Epithelial cell of umbilical artery (primary cell): ENCODE measurements around the gene TMUB1. TPM values are rescaled to one million over a fixed set of nuclear protein-coding genes. Genes with fewer than 3 reads are reported as not detected.

ENCODE experiments used
- total RNA-seq: library from RNA; depleted of rRNA; stranded (reverse); fragments of >200 nt; gene quantifications from 2 replicates; pipeline ENCODE4 v1.2.3, GENCODE V29; 2014

TMUB1 gene, protein sequence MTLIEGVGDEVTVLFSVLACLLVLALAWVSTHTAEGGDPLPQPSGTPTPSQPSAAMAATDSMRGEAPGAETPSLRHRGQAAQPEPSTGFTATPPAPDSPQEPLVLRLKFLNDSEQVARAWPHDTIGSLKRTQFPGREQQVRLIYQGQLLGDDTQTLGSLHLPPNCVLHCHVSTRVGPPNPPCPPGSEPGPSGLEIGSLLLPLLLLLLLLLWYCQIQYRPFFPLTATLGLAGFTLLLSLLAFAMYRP
- total RNA-seq: 14.1 and 20.1 TPM in 2 replicates

GRCh38 chr7:151083071-151083823 is at the start of gene TMUB1:
TSS of gene TMUB1 (minus strand) at chr7:151083493. CDS start at chr7:151082563, 930 bp downstream.

GRCh38 chr7:151085691-151086620 is 2.7 kb upstream of the TMUB1 start, which contains the start of gene AGAP3:
TSS of gene AGAP3 (plus strand) at chr7:151086475. CDS start at chr7:151086742, 267 bp downstream.

GRCh38 chr7:151080522-151081169 is 2.6 kb downstream of the TMUB1 start, which contains the start of gene FASTK:
TSS of gene FASTK (minus strand) at chr7:151080809. CDS start at chr7:151080766, 43 bp downstream.

DNA sequence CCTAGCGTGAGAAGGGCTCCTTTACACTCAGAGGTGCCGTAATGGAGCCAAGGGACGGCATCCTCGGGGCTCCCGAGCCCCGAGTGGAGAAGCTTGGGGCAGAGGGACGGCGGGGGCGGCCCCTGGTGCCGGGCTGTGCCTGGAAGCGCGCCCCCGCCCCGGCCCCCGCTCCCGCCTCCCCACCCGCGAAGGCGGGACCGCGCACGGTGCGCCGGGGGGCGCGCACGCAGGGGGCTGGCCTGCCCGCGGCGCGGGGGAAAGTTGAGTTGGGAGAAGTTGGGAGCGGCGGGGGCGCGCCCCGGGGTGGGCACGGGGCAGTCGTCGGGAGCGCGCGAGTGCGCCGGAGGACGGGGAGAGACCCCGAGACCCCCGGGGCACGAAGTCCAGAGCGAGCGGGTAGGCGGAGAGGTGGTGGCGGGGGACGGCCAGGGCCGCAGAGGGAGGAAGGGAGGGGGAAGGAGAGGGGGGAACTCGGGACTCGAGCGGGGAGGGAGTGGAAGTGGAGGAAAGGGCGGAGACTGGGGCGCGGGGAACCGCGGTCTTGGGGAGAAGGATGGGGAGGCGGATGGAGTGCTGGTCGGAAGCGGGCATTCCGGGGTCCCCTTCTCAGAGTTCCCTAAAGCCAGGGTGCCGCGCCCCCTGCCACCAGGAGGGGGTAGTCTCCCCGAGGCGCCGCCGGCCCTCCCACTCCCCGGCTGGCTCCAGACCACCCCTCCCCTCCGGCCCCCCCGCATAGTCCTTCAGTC is 23.8 kb downstream of the TMUB1 start, which contains the start of gene SLC4A2:
Gene SLC4A2 (plus strand): TSS at position 223 of the 746 bp plus-strand sequence. CDS start 2,399 bp downstream, outside the sequence.

DNA sequence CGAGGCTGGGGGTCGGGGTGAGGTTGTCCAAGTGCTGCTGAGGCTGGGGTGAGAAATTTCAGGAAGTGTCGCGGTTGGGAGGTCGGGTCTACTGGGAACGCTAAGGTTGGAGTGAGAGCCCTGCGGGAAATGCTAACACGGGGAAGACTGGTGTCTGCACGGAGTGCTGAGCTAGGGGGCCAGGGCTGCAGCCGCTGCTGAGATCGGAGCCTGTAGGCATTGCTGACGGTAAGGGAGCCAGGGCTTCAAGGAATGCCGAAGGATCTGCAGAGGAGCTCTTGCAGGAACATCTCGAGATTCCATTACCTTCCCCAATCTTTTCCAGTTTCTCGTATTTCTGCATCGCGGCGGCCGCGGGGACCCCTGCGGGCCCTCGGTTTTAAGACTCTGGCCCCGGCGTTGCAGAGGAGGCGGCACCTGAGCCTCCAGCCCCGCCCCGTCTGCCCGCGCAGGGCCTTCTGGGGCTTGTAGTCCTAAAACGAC is 25.7 kb downstream of the TMUB1 start, which contains the start of gene CDK5:
Gene CDK5 (minus strand): TSS at position 392 of the 483 bp plus-strand sequence. CDS start 49 bp downstream, at position 343.

GRCh38 chr7:151047976-151048815 is 35.1 kb downstream of the TMUB1 start, which contains the start of gene ASIC3:
TSS of gene ASIC3 (plus strand) at chr7:151048531. CDS start at chr7:151048886, 355 bp downstream.

Other genes starting within 250 kb of the TMUB1 start
- not detected in 2 replicates for gene AOC1, start 231.0 kb downstream of the TMUB1 start, total RNA-seq
- under 0.01 and 0.15 TPM in 2 replicates for gene KCNH2, start 105.2 kb downstream of the TMUB1 start, total RNA-seq
- gene NOS3, start 92.5 kb downstream of the TMUB1 start, total RNA-seq: 13.3 and 26.4 TPM in 2 replicates
- gene ATG9B, start 59.0 kb downstream of the TMUB1 start, total RNA-seq: not detected in 2 replicates
- gene ABCB8, start 55.0 kb downstream of the TMUB1 start, total RNA-seq: 21.8 and 30.4 TPM in 2 replicates
- not detected in 2 replicates for gene ASIC3, start 35.0 kb downstream of the TMUB1 start, total RNA-seq
- 24.8 and 26.3 TPM in 2 replicates for gene CDK5, start 25.6 kb downstream of the TMUB1 start, total RNA-seq
- gene SLC4A2, start 23.9 kb downstream of the TMUB1 start, total RNA-seq: 34.8 and 39.4 TPM in 2 replicates
- gene FASTK, start 2.7 kb downstream of the TMUB1 start, total RNA-seq: 67.9 and 71.9 TPM in 2 replicates
- gene AGAP3, start 3.0 kb upstream of the TMUB1 start, total RNA-seq: 55.6 and 56.2 TPM in 2 replicates
- gene GBX1, start 84.2 kb upstream of the TMUB1 start, total RNA-seq: not detected in 2 replicates
- gene ASB10, start 103.8 kb upstream of the TMUB1 start, total RNA-seq: not detected in 2 replicates
- gene H2BK1, start 127.0 kb upstream of the TMUB1 start, total RNA-seq: not detected in 2 replicates
- gene ABCF2, start 143.7 kb upstream of the TMUB1 start, total RNA-seq: 78.9 and 79.8 TPM in 2 replicates
- gene CHPF2, start 149.0 kb upstream of the TMUB1 start, total RNA-seq: 50.2 and 54.6 TPM in 2 replicates
- gene SMARCD3, start 165.2 kb upstream of the TMUB1 start, total RNA-seq: 6.5 and 7.4 TPM in 2 replicates